ENCODE results near the gene PPP4R3C.
"Not testable (repeated sequence)": the region's sequence is repeated elsewhere in the genome, so short reads cannot be mapped to it uniquely, and the experiment has no call there.

PPP4R3C gene

DNA sequence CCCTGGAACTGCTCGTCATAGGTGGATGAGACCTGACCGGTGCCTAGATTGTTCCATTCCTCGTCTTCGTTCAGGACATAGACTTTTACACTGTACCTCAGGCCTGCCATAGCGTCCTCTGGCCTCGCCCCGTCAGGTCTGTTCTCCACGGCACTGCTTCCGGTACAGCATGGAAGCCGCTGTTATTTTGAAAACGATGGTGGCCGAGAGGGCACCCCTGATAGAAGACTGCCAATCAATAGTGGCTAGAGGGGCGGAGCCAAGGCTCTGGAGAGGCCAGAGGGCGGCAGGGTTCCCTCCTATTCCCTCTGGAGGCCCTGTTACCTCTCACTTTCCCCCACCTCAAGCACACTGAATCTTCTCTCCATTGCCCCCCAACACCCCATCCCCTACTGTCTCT, at the start of gene PPP4R3C:
TSS of gene PPP4R3C (minus strand) at position 155 of the 400 bp plus-strand sequence. CDS start at position 110, 45 bp downstream.
- no peak for DNase-seq

- DNase-seq, result no peak
Measured at GRCh38 chrX:27491397-27491796, 28.3 kb upstream of the PPP4R3C start.

DNA sequence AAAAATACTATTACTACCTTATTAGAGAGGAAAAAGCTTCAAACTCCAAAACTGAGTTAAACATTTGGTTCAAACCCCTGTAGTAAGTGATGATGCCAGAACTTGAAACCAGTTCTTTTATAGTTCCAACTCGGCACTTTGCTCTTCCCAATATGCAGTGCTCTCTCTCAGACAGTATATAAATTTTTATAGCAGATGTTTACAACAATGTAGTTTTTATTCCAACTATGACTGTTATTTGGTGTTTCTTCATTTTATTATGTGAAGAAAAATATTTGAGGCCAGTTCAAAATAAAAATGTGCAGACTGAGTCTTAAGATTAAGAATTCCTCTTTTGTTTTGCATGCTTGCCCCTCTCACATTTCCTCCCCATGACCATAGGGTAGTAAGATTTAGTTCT, 2.9 kb upstream of the PPP4R3C start:
- no peak for DNase-seq

DNA sequence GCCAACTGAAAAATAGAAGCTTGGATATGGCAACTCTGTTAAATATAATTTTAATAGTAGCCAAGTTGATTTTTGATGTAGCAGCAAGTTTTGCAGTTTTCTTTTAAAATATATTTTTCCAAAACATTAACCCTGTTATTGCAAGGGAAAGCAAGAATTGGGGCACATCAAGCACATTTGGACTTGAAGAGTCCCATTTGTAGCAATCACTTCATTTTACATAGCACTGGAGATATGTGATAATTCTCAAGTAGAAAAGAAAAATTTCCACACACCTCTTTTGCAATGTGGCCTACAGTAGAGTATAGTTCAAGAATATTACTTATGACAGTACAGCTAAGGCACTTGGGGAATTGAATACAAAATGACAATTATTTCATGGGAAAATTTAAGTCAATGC, 1.9 kb upstream of the PPP4R3C start:
- no peak for DNase-seq

DNA sequence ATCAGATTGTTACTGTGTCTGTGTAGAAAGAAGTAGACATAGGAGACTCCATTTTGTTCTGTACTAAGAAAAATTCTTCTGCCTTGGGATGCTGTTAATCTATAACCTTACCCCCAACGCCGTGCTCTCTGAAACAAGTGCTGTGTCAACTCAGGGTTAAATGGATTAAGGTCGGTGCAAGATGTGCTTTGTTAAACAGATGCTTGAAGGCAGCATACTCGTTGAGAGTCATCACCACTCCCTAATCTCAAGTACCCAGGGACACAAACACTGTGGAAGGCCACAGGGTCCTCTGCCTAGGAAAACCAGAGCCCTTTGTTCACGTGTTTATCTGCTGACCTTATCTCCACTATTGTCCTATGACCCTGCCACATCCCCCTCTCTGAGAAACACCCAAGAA, 4.0 kb downstream of the PPP4R3C start:
- not testable (repeated sequence) for DNase-seq

GRCh38 chrX:27458544-27458943, 4.6 kb downstream of the PPP4R3C start:
- not testable (repeated sequence) for DNase-seq

DNA sequence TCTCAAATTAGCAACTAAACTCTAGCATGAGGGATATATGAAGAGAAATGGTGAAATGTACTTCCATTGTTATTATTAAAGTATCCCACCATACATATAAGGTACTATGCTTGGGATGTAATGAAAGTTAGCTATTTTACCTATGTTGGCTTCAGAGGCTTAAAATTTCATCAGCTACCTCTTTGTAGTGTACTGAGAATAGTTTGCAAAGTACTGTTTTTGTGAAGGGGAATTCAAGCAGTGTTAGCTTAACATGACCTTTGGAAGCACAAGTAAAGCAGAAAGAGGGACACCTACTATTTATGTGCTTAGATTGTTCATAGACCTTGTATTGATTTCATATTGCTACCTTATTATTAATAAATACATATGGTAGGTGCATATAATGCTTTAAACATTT, 11.8 kb downstream of the PPP4R3C start:
- DNase-seq, result no peak

- no peak for DNase-seq
Measured at GRCh38 chrX:27446423-27446822, 16.7 kb downstream of the PPP4R3C start.

- no peak for DNase-seq
Measured at GRCh38 chrX:27445438-27445837, 17.7 kb downstream of the PPP4R3C start.

DNA sequence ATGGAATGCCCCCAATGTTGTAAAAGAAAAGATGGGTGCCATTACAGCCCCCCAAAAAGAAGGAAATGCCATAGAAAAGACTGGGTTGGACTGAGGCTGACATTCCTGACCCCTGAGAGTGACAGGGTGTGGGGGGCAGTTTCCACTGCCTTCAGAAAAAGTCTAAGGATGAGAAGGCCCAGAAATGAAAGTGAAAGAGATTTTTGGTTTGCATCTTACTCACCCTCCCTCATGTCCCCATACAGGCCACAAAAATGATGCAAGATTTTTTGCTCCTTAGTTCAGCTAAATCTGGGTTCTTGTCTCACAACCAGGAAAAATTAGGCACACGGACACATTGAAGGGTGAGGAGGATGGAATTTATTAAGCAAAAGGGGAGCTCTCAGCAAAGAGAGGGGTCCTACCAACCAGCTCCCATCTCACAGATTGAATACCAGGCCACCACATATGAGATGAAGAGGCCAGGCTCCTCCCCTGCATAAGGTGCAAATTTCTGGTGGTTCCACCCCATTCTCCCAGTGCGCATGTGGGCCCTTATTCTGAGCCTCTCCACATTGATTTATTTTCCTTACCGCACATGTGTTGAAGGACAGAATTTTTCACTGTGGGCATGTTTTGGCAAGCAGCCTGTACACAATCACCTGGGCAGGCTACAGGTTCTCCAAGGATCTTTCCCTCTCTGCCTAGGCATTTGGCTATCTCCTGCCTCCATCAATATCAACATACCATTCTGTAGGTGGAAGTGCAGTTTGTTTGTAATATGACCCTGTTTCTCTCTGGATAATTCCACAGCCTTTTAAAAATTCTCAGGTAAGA, 18.8 kb downstream of the PPP4R3C start:
- peak in 1 of 2 experiments; percentile 19 for DNase-seq

GRCh38 chrX:27442392-27442791, 20.7 kb downstream of the PPP4R3C start:
- DNase-seq, result not testable (repeated sequence)

- DNase-seq, result no peak
Measured at GRCh38 chrX:27439771-27440170, 23.4 kb downstream of the PPP4R3C start.

- no peak for DNase-seq
Measured at GRCh38 chrX:27438937-27439336, 24.2 kb downstream of the PPP4R3C start.

DNA sequence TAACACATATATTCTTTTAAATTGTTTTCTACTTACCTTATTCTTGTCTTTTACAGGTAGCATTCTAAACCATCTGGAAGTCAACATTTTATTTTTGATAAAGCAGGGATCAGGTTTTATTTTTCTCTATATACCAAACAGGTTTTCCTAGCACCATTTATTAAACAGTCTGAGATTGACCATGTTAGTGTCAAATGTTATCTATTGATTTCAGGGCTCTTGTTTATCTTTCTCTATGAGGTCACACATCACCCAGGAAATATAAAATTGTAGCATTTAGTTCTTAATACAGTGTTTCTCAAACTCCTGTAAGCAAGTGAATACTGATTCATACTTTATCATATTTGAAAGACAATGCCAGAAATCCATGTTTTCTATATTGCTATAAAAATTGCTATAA, 28.1 kb downstream of the PPP4R3C start:
- no peak for DNase-seq

Measured in activated T-cell treated with anti-CD3 and anti-CD28 coated beads, Interleukin-2, amount 50 U/mL, for 48 hours (primary cell).